Breast epithelium (tissue), 4 donors: ENCODE measurements around the gene PAMR1. TPM values are rescaled to one million over a fixed set of nuclear protein-coding genes. Genes with fewer than 3 reads are reported as not detected.

ENCODE experiments used
- DNase-seq, 2 donors: peaks; one replicate each; pipeline ENCODE4 v3.0.0-alpha.2; 2019; ENCODE audit warnings: low spot score in 2 of 2
- H3K27ac ChIP-seq, 2 donors: fragments of 200-600 bp; sonication (generic) in 1 of 2; one replicate each; pipeline ENCODE4 v1.5.1; 2016 to 2019; ENCODE audit warnings: mild to moderate bottlenecking in 1 of 2
- H3K27me3 ChIP-seq, 2 donors: fragments of 200-600 bp; sonication (generic) in 1 of 2; one replicate each; pipeline versions ENCODE4 v1.5.1 to v1.6.0; 2017 to 2019; ENCODE audit warnings: control low read depth in 1 of 2, mild to moderate bottlenecking in 1 of 2
- H3K36me3 ChIP-seq: fragments of 200-600 bp; one replicate; pipeline ENCODE4 v1.5.1; 2019
- H3K4me1 ChIP-seq, 2 donors: fragments of 200-600 bp; sonication (generic); one replicate each; pipeline ENCODE4 v1.5.1; 2016 to 2019; ENCODE audit warnings: control low read depth in 1 of 2
- H3K4me3 ChIP-seq, 3 donors: fragments of 200-600 bp; sonication (generic); 1 replicate in 2 of 3; 2 replicates in 1 of 3; pipeline ENCODE4 v1.5.1; 2016 to 2019; ENCODE audit warnings: mild to moderate bottlenecking in 3 of 3, moderate library complexity in 2 of 3
- H3K9me3 ChIP-seq, 2 donors: fragments of 200-600 bp; sonication (generic) in 1 of 2; one replicate each; pipeline ENCODE4 v1.5.1; 2016 to 2019; ENCODE audit warnings: control low read depth in 1 of 2
- CTCF ChIP-seq, 3 donors: fragments of 450-650 bp; IDR thresholded peaks; one replicate each; pipeline ENCODE4 v1.5.1; 2016 to 2017; ENCODE audit warnings: antibody characterized with exemption in 3 of 3, mild to moderate bottlenecking in 3 of 3, moderate library complexity in 3 of 3
- POLR2A ChIP-seq: fragments of 450-650 bp; IDR thresholded peaks from one replicate; pipeline ENCODE4 v1.6.1; 2016; ENCODE audit warnings: antibody characterized with exemption, mild to moderate bottlenecking, moderate library complexity
- POLR2AphosphoS5 ChIP-seq, 3 donors: sonication (generic); formaldehyde crosslinking; IDR thresholded peaks; one replicate each; pipeline ENCODE4 v1.6.1; 2017; ENCODE audit warnings: antibody characterized with exemption in 3 of 3
- intact Hi-C: fragments of 100-400 bp; cut with DNase I; formaldehyde crosslinking; loops from one replicate; pipeline ENCODE4 v1.15.1; 2023; ENCODE audit warnings: low total_unique reads
- total RNA-seq, 3 donors: library from RNA; depleted of rRNA; stranded (reverse); fragments of >200 nt; gene quantifications; one replicate each; pipeline ENCODE4 v1.1.0, GENCODE V29; 2016

The PAMR1 gene
- total RNA-seq, 3 donors from 2014 or later, result 8.8 to 36.4 (median 11.3) TPM

- no peaks in the 10 kb centered on the region for H3K4me1 ChIP-seq
- DNase-seq, result no peak
- no peak for TF ChIP-seq CTCF (IDR thresholded peaks at IDR 0.05)
- no peak for TF ChIP-seq POLR2A
- no peak for TF ChIP-seq POLR2AphosphoS5 (IDR thresholded peaks at IDR 0.05)
- no peaks in the 10 kb centered on the region for H3K36me3 ChIP-seq
- no peak overlapping the region for H3K4me3 ChIP-seq
- H3K27ac ChIP-seq, result no peak overlapping the region
- peaks cover 0 to 6% of the 10 kb centered on the region in 2 donors for H3K9me3 ChIP-seq
- intact Hi-C loops, result no loop called here
- H3K27me3 ChIP-seq, result no peaks in the 10 kb centered on the region
Observed at GRCh38 chr11:35507688-35508087, 17.7 kb downstream of the PAMR1 start.

- no peak for DNase-seq
- H3K27ac ChIP-seq, result no peak overlapping the region
- no peaks in the 10 kb centered on the region for H3K27me3 ChIP-seq
- intact Hi-C loops, result no loop called here
- H3K4me1 ChIP-seq, result no peaks in the 10 kb centered on the region
- no peak overlapping the region for H3K4me3 ChIP-seq
- peaks cover 0 to 6% of the 10 kb centered on the region in 2 donors for H3K9me3 ChIP-seq
- no peaks in the 10 kb centered on the region for H3K36me3 ChIP-seq
- TF ChIP-seq POLR2A (no peak), POLR2AphosphoS5 (IDR thresholded peaks at IDR 0.05) (no peak), CTCF (IDR thresholded peaks at IDR 0.05) (no peak)
Observed at GRCh38 chr11:35501776-35502175, 23.6 kb downstream of the PAMR1 start.

GRCh38 chr11:35500744-35501143 lies 24.7 kb downstream of the PAMR1 start:
- no peak overlapping the region for H3K27ac ChIP-seq

GRCh38 chr11:35496416-35496815 lies 29.0 kb downstream of the PAMR1 start:
- Histone ChIP-seq H3K4me1 (no peaks in the 10 kb centered on the region), H3K36me3 (no peaks in the 10 kb centered on the region), H3K9me3 (no peaks in the 10 kb centered on the region), H3K4me3 (no peak overlapping the region), H3K27ac (no peak overlapping the region), H3K27me3 (no peaks in the 10 kb centered on the region)
- TF ChIP-seq POLR2AphosphoS5 (IDR thresholded peaks at IDR 0.05), result no peak
- intact Hi-C loops, result no loop called here
- no peak for DNase-seq

More at GRCh38 chr11:35500744-35501143, 24.7 kb downstream of the PAMR1 start:
- peaks cover 0 to 4% of the 10 kb centered on the region in 2 donors for H3K9me3 ChIP-seq
- TF ChIP-seq CTCF (IDR thresholded peaks at IDR 0.05) (no peak), POLR2AphosphoS5 (IDR thresholded peaks at IDR 0.05) (no peak), POLR2A (no peak)
- intact Hi-C loops, result no loop called here
- H3K4me1 ChIP-seq, result no peaks in the 10 kb centered on the region
- no peaks in the 10 kb centered on the region for H3K36me3 ChIP-seq
- DNase-seq, result no peak
- no peak overlapping the region for H3K4me3 ChIP-seq
- no peaks in the 10 kb centered on the region for H3K27me3 ChIP-seq

GRCh38 chr11:35494957-35495490 lies 30.4 kb downstream of the PAMR1 start:
- Histone ChIP-seq H3K36me3 (no peaks in the 10 kb centered on the region), H3K27ac (no peak overlapping the region), H3K9me3 (no peaks in the 10 kb centered on the region), H3K27me3 (no peaks in the 10 kb centered on the region), H3K4me1 (no peaks in the 10 kb centered on the region), H3K4me3 (no peak overlapping the region)
- DNase-seq, result no peak
- intact Hi-C loops, result no loop called here
- no peak for TF ChIP-seq CTCF (IDR thresholded peaks at IDR 0.05)
- TF ChIP-seq POLR2AphosphoS5 (IDR thresholded peaks at IDR 0.05), result no peak
- TF ChIP-seq POLR2A, result no peak
